HG02642 (cell line): ENCODE results near the gene CCDC148.
"Not testable (repeated sequence)": the region's sequence is repeated elsewhere in the genome, so short reads cannot be mapped to it uniquely, and the experiment has no call there.

ENCODE experiments used
- ATAC-seq: cut with Tn5 transposase; IDR thresholded peaks from one replicate; pipeline ENCODE4 v1.9.1; 2021; ENCODE audit warnings: mild to moderate bottlenecking; ENCODE audit not compliant: unreplicated experiment, poor library complexity

The CCDC148 gene

DNA sequence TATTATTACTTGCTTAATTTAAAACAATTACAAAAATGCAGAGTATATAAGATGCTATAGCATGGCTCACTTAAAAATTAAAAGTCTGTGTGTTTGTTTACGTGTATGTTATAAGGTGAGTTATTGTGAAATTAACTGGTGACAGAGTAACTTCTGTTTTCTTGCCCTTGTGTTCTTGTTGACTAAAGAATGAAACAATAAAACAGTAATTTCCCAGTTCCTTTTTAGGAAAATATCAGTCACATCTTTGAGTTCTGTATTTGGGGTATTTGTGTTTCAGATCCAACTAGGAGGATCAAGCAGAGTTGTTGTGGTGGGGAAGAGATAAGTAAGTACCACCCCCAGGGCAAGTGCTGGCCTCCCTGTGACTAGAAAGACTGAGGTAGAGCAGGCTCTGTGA, 143.6 kb downstream of the CCDC148 start:
- no peak for ATAC-seq

DNA sequence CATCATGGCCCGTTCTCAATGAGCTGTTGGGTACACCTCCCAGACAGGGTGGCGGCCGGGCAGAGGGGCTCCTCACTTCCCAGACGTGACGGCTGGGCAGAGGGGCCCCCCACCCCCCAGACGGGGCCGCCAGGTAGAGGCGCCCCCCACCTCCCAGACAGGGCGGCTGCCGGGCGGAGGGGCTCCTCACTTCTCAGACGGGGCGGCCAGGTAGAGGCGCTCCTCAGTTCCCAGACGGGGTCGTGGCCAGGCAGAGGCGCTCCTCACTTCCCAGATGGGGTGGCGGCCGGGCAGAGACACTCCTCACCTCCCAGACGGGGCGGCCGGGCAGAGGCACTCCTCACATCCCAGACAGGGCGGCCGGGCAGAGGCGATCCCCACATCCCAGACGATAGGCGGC, 146.1 kb downstream of the CCDC148 start:
- ATAC-seq, result not testable (repeated sequence)

DNA sequence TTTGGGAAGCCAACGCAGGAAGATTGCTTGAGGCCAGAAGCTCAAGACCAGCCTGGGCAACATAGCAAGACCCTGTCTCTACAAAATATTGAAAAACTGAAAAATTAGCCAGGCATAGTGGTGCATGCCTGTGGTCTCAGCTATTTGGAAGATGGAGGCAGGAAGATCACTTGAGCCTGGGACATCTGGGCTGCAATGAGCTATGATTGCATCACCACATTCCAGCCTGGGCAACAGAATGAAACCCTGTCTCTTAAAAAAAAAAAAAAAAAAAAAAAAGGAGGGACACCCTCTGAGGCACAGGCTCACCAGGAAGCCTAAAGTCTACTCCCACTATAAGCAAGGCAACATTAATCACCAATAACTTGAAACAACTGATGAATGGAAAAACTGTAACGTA, 151.1 kb downstream of the CCDC148 start:
- no peak for ATAC-seq

DNA sequence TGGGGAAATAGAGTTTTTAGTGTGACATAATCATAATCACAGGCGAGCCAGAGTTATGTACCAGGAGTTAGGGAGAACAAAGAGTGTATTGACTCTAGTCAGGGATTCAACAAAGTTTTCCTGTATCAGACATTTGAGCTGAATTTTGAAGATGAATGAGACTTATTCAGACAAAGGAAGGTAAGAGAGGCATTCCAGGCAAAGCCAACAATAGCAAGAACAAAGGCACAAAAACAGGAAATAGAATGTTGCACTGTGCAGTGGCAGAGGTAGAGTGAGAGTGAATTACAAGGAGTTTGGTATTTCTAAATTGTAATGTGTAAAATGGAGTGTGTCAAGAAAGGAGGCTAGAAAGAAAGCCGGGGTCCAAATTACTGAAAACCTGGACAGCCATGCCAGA, 156.2 kb downstream of the CCDC148 start:
- no peak for ATAC-seq

DNA sequence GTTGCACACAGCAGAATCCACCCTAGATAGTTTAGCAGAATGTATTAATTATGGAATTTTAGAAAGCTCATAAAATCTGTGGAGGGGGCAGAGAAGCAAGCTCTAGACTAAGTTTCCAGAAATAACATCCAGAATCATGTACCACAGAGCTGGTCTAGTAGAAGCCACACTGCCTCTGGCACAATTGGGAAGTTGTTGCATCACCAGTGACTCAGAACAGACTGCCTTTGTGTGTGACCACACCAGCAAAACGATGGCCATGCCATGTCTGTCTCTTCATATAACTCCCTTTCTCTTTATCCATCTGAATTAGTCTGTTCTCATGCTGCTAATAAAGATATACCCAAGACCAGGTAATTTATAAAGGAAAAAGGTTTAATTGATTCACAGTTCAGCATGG, 158.9 kb downstream of the CCDC148 start:
- no peak for ATAC-seq

DNA sequence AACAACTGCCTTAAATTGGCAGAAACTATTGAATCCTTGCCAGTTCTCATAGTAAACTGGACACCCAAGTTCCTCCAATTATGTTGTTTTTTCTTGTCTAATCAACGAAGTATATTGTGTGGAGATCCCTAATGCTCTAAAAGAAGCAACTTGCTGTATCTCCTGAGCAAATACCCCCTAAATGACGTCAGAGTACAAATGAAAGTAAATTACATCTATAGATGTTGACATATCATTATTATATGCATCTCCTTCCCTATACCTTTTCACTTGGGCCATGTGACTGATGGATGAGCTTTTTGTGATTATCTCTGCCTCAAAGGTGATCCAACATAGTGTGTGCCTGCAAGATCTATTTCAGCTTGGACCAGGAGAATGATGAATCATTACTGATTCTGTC, 159.4 kb downstream of the CCDC148 start:
- ATAC-seq, result no peak

DNA sequence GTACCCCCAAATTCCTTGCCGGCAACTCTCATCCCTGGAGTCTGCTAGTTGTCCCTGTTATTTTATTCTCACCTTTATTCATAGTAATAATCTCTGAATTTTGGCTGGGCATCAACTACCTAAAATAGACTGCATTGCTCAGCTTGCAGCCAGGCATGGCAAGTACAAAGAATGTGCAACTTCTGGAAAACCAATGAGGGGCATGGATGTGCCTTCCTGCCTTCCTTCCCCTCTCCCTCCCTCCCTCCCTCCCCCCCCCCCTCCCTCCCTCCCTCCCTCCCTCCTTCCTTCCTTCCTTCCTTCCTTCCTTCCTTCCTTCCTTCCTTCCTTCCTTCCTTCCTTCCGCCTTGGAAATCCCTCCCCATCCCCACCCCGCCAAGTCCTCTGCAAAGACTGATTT, 162.8 kb downstream of the CCDC148 start:
- no peak for ATAC-seq

DNA sequence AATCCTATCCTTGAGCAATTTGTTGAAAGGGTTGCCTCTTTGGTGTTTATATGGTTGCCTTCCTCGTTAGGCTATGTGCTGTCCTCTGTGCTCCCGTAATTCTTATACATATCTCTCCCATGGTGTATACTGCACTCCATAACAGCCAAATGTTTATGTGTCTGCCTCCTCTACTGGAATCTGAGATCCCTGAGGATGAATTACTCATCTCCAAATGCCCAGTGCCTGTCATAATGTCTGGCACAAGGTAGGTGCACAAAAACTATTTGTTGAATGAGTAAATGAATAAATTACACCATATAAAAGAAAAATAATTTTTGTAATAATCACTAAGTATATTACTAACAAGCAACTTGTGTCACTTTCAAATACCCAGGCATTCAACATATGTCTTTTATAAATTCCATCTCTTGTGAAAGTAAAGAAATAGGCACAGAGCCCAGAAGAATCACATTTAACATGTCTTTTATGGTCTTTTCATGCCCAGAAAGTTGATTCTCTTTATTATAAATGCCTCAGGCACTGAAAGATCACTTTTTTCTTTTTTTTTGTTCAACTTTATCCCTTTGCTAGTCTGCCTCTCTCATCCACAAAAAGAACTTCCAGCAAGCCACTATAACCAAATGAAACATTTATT, 164.9 kb downstream of the CCDC148 start:
- ATAC-seq, result no peak

DNA sequence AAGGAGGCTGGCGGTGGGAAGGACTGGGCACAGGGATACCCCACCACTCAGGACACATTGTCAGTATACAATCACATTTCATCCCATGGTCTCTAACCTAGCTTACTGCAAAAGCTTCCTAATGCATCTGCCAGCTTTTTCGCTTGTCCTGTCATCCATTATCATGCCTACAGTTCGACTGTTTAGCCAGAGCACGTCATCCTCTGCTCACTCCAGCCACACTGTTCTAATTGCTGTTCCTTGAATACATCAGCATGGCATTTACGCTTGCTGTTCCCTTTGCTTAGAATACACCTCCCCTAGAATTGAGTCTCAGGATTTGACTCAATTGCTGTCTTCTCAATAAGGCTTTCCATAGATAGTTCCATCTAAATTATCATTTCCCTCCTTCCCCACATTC, 166.3 kb downstream of the CCDC148 start:
- ATAC-seq, result no peak

DNA sequence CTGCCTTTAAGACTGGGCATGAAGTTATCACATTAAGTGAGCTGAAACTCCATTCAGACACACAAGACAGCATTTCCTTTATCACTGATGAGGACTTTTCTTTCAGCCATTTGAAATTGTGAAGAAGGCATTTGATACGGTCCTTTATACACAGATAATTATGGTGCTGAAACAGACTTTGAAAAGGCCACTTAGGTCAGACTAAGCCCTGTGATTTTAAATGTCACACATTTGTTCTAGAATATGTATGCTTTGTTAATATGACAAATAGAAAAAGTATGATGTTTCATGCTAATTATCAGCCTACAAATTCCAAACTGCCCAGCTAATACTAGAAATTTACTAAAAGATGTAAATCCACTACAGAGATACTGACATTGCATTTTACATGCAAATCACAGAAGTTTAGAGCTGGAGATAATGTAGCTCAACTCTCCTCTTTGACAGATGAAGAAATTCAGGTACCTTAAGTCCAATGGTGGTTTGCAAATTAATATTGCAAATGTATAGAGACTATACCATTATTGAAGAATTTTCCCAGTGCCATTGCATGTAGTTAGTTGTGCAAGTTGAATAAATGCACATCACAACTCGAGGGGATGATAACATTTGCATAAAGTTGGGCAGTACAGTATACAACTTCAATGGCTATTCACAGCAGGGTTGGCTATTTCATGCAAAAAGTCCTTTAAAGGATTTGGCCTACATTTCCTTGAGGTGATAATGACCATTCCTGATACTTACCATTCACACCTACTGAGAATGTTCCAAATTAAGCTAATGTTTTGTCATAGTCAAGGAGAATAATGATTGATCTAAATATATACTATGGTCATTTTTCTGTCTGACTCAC, 179.7 kb downstream of the CCDC148 start:
- ATAC-seq, result no peak

DNA sequence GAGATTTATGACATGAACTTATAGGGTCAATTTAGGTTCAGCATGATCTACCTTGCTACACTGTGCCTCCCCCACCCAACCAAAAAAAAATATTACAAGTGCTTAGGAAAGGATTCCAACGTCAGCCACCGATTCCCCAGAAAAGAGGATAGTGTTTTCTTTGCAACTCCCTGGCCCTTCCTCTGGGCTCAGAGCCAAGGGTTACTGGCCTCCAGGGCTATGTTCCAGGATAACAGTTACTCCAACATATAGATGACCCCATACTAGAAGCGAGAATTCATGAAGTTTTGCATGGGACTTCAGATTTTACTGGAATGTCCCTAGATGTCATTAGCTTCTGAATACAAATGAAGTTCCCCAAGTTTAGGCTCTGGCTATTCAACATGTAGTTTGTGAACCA, 182.8 kb downstream of the CCDC148 start:
- no peak for ATAC-seq

DNA sequence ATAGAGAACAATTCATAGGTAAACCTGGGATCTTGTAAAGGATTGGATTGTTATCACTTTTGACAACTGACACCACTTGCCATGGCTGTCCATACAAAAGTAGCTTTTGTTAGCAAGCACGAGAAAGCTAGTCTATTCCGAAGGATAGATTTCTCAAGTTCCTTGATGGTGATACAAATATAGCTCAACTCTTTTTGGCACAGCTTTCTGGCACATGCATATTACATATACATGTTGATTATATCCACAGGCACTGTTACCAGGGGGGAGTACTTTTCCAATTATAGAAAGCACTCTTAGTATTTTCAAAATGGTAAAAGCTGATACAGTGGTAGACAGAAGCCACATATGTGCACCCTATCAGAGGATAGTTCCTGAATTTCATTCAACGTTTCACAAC, 186.0 kb downstream of the CCDC148 start:
- no peak for ATAC-seq

DNA sequence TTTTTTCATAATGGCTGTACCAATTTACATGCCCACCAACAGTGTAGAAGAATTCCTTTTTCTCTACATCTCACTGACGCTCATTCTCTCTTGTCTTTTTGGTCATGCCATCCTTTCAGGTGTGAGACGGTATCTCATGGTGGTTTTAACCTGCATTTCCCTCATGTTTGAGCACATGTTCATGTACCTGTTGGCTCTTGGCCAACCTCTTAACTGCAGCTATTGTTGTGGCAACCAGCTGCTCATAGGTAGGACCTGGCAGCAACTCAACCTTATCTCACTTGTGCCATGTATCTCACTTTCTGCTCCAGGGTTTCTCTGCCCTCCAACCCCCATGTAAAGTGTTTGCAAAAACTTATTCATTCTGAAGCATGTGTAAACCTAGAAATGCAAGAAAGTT, 187.4 kb downstream of the CCDC148 start:
- ATAC-seq, result no peak

DNA sequence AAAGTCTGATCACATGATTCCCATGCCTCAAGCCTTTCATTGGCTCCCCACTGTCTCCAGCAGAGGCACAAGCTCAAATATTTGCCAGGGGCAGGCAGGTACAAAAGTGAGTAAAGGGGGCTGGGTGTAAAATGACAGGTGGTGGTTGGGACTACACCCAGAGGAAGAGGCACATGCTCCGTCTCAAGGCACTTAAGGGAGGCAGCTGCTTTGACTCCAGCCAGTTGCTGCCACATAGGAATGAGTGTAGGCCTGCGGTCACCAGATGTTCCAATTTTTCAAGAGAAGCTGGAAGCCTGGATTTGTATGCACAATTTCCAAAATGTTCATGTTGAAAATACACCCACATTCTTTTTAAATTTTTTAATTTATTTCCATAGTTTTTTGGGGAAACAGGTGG, 190.4 kb downstream of the CCDC148 start:
- ATAC-seq, result no peak

DNA sequence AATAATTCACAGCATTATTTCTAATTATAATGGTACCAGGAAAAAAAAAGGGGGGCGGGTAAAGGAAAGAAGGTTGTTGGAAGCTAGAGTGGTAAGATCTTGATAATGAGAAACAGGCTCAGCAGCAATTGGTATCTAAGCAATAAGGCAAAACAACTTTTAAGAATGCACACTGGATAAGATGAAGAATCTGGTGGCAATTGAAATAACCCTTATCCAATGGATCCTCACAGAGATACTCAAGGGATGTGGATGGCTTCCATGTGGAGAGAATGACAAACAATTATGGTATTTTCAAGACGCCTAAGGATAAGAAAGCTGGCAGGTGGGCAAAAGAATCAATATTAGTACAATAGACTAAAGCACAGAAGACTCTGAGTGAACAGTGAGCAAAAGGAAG, 201.3 kb downstream of the CCDC148 start:
- ATAC-seq, result no peak

DNA sequence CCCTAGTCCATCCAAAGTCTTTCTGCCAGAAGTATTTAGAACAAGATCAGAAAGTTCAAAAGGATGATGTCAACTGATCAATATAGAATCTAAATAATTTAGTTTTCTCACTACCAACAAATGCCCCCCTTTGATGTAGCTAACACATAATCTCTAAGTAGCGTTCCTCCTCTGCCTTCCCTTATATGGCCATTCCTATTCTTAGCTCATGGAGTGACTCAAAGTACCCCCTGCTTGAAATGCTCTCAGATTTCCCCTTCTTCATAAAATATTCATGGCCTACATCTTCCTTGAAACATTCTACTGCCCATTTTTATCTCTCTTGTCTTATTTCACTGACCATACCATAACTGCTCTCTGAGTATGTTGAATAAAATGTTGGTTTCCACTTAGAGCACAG, 203.4 kb downstream of the CCDC148 start:
- no peak for ATAC-seq

DNA sequence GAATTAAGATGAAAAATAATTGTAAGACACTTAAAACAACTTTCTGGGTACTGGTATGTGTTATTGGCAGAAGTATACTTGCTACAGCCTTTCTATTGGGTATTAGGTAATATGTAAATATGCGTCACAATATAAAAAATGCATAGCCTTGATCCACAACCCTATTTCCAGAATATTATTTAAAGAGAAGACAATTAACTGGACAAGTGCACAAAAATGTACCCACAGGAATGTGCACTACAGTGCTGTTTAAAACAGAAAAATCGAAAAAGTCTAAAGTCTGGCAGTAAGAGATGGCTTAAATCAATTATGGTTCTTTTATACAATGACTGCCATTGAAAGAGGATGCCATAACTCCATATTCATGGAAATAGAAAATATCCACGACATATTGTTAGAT, 205.2 kb downstream of the CCDC148 start:
- ATAC-seq, result no peak

DNA sequence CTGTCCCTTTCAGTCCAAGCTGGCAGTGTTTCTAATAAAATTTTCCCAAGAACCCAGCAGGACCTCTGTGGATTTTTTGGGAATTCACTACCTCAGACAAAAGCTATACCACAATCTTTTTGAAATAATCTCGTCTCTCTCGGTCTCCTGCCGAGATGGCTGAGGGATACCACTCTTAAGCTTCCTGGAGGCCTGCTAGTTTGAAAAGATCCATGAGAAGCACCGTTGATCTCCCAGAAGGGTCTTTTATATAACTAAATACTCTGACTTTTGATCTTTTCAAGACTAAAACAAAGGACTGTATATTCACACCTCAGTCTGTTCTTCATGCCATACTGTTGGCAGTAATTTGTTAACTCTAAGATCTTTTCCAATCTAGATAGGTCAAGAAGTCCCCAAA, 213.2 kb downstream of the CCDC148 start:
- ATAC-seq, result no peak

DNA sequence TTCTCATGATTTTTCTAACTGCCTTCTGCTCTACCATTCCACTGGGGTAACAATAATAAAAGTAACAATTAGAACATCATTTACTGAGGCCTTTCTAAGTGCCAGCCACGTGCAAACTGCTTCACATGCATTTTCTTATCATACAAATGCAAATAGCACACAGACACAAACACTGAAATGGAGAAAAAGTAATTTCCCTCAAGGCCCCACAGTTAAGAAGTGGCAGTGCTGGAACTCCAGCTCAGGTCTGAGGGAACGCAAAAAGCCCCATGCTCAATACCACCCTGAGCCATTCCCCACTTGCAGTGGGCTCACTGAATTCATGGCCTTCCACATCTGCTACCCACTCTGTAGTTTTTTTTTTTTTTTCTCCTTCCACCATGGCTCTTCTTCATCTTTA, 214.3 kb downstream of the CCDC148 start:
- no peak for ATAC-seq

DNA sequence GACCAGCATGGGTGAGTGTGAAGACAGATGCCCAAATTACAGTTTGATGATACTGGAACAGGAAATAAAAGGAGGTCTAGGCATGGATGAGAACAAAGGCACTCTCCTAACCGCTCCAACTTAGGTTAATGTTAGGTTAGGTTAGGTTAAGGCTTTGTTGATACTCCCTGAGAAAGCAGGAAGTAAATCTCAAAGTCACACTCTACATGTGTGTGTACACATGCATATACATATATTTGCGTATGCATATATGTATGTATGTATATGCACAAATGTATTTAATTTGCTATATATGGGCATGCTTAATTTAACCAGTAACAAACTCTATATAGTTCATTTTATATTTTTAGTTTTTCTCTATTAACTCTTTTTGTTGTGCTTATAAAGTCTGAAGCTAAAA, 215.6 kb downstream of the CCDC148 start:
- ATAC-seq, result no peak

DNA sequence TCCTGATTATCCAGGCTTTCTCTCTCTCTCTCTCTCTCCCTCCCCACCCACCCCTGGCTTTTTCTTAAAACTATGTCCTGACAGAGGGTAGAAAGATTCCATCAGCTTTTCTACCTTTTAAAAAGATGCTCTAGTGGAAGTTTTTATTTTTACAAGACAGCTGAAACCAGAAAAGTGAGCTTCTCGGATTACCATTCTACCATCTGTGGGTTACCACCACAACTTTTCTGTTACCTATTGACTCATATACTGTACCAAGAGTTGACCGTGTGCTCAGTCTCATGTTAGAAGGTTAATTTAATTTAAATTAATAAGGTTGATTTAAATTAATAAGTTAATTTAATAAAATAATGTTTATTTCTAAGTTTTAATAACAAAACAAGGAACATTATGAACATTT, 217.3 kb downstream of the CCDC148 start:
- ATAC-seq, result no peak

DNA sequence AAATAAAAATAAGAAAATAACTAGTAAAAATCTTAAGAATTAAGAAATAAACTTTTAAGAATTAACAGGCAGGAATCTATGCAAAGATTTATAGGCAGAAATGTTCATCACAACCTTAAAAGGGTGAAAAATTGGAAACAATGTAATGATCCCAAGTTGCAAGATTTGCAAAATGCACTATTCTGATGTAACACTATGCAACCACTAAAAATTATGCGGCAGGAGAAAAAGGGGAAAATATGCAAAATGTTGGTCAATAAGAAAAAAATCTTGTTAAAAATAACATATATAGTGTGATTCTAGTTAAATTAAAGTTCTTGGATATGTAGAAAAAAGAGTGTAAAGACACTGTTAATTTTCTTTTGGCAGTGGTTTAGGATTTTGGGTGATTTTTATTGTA, 222.1 kb downstream of the CCDC148 start:
- ATAC-seq, result no peak
